ENCODE measurements around the gene ZNF12. TPM values are rescaled to one million over a fixed set of nuclear protein-coding genes. Genes with fewer than 3 reads are reported as not detected.

Gene ZNF12
- total and polyA plus RNA-seq, 2 of the 8 experiments (the other 6 are each of a cell fraction or from before 2014, with no cell fraction given) = 6.7 to 16.2 TPM

GRCh38 chr7:6642239-6642839 is 64.4 kb downstream of the ZNF12 start (continued):
- TF ChIP-seq RBBP5 (IDR thresholded peaks at IDR 0.05; ENCODE audit: borderline replicate concordance, low read depth, low read length) = no peak
- no peak for TF ChIP-seq YY1 (IDR thresholded peaks at IDR 0.05; ENCODE audit: low read depth, low read length)
- TF ChIP-seq KDM1A (IDR thresholded peaks at IDR 0.05; ENCODE audit: borderline replicate concordance, low read length) = no peak
- TF ChIP-seq CHD2 (IDR thresholded peaks at IDR 0.05; ENCODE audit: low read length) = no peak

Measured in H1 (cell line).